Stimulated activated CD4-positive, alpha-beta T cell treated with anti-CD3 and anti-CD28 coated beads, Interleukin-2, amount 100 ng/mL, for 48 hours (primary cell): Measurements from ENCODE around the gene C3orf49.

ENCODE experiments used
- DNase-seq, 2 donors: peaks; one replicate each; pipeline ENCODE4 v3.0.0-alpha.2; 2020

The C3orf49 gene

DNA sequence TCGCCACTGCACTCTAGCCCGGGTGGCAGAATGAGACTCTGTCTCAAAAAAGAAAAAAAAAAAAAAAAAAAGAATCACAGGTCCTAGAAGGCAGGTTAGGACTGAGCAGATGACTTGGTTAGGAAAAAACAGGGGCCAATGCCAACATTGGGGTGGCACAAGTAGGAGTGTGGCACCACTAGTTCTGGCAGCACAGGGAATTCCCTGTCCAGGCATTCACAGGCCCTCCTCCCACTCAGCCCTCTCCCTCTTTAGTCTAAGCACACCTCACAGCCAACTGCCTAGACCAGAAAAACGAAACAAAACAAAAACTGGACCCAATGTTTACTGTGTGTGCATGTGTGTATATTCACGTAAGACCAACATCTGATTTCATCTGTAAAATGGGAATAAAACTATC lies 34.0 kb downstream of the C3orf49 start:
- DNase-seq: no peak

DNA sequence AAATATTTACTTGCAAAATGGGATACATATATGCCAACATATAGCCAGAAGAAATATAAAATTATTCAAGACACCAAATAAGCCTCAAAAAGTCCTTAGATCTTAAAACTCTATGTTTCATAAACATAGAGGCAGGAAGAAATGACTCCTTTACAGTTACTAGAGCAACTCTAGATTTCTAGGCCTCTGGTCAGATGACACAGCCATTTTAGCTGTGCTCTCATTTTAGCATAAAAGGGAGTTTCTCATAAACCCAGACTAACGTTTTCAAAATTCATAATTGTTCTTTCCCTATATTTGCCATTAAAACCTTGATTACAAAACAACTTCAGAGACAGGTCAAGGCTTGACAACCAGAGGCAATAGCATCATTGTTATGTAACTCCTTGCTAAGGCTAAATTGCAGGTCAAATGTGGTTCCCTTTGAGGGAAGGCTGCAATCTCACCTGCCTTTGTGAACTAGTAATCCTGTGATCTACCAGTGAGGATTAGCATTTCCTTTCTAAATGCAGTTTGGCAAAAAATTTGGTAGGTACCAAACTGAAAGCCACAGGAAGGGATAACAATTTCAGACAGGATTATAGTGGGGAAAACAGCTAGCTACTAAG lies 36.3 kb downstream of the C3orf49 start:
- no peak for DNase-seq

DNA sequence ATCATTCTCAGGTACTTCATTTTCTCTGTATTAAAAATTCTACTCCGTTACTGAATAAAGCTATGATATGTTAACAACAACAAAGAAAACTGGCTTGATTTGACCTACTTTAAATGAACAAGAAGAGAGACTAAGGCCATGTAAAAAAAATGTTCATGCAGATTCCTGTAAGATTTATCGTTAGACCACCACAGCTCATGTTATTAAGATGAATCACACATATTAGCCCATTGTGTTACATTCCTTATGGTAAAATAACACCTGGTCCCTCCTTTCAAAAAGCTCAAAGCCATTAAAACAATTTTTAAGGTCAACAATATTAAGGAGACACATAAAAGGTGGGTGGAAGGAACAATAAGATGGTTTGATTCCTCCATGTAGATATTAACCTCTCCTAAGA lies 38.2 kb downstream of the C3orf49 start:
- no peak for DNase-seq

DNA sequence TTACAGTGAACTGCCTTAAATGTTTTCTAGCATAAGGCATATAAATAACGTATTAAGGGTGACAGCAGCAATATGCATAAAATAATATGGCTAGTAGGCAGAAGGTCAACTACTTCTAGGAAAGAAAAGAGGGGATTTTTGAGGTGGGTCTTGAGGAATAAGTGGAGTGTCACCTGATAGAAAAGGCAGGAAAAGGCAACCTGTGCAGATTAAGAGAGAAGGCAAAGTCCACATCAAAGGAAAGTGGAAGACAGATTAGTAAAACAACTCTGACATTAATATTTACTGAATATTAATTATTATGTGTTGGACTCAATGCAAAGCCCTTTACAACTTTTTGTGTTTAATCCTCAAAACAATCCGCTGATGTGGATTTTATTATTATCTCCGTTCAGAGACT lies 41.7 kb downstream of the C3orf49 start:
- no peak for DNase-seq

DNA sequence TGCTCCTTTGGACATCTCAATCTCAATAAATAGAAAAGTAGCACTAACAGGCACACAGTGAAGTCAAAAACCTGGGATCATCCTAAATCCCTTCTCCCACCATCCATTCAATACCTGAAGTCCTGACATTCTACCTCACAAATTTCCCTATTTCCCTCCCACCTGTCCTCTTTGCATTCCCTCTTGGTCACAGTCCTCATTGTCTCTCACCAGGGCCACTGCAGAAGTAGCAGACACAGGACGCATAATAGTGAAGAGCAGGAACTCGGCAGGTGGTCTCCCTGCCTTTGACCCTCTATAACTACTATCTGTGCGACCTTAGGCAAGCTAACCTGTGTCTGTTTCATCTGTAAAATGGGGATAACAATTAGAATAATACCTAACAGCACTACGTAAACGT lies 42.2 kb downstream of the C3orf49 start:
- no peak for DNase-seq

DNA sequence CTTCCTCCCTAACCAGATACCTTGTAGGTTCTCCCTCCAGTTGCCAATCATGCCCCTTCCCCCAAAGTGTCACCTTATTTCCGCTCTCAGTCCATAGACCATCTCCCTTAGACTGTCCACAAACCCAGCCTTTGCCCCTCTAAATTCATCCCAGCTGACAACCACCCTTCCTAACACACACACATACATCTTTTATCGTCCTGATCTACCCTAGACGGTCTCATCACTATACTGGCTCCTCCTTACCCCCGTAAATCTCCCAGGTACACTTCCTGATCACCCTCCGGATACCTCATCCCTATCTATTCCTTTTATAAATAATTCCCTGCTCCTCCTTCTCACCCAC lies 43.7 kb downstream of the C3orf49 start:
- no peak for DNase-seq

DNA sequence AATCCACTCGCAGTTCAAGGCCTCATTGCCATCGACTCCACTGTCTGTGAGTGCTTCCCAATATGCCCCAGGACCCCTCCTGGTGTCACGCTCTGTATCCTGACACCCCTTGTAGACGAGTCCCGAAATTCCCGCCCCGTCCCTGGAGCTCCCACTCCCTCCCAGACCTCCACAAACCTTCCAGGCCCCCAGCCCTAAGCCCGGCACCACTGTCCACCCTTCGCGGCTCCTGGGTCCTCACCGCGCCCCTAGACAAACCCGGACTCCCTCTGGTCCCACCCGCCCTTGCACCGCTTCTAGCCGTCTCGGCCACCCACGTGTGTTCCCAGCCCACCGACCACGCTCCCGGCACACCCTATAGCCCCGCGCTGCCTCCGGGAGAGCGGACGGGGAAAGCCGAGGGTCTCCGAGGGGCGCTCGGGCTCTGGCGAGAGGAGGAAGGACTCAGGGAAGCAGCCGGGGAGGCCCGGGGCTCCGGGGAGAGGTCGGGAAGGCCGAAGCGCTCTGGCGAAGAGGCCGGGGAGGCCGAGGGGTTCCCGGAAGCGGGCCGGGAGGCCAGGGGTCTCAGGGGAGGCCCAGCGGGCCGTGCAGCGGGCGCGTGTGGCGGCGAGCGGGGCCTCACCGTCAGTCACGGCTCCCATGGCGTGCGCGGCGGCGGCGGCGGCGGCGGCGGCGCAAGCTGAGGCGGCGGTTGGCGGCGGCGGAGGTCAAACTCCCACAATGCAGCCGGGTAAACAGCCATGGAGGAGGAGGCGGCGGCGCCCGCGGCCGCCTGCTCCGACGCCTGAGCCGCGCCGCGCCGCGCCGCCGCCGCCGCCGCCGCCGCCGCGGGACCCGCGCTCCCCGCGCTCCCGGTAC lies 44.3 kb downstream of the C3orf49 start, which contains the start of the genes ATXN7 and THOC7:
ATXN7 (plus strand) TSS at position 718 of the 858 bp plus-strand sequence. CDS start 48,732 bp downstream, outside the sequence.
THOC7 (minus strand) TSS at position 656 of the 858 bp plus-strand sequence; CDS start at position 641, 15 bp downstream.
- peak; percentile 44 to 58 for DNase-seq

DNA sequence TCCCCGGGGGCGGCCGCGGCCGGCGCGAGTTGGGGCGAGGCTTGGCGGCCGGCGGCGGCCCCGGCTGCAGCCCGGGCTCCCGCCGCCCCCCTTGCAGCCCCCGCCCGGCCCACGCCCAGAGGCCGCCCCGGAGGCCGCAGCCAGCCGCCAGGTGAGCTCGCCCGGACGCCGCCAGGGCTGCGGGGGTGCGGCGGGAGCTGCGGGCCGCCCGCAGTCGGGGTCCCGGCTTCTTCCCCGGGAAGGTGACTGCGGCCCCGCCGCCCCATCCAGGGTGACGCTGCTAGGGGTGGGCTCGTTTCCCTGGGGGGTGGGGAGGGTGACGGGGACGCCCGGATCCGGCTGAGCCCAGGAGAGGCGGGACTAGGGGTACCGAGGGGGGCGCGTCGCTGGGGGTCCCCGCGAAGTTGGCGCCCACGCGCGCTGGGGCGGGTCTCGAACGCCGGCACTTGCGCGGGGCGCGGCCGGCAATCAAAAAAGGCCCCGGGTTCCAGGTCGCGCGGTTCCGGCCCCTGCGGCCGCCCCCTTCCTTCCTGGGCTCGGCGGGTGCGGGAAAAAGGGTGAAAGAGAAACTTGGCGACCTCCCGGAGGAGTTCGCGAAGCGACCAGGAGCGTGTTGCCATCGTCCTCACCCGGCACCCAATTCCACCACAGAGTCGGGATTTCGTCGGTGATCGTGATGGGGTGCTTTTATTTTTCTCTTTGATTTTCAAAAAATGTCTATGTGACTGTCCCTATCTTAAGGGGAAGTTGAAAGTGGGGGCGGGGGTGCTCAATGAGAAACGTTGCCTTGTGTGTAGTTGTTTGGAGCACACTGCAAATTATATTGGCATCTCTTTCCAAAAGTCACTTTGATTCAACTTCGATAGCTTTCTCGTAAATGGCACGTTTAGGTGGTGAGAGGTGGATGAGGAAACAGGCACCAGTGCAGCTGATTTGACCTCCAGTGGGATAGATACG lies 45.2 kb downstream of the C3orf49 start:
- DNase-seq: peak; percentile 19 to 36

DNA sequence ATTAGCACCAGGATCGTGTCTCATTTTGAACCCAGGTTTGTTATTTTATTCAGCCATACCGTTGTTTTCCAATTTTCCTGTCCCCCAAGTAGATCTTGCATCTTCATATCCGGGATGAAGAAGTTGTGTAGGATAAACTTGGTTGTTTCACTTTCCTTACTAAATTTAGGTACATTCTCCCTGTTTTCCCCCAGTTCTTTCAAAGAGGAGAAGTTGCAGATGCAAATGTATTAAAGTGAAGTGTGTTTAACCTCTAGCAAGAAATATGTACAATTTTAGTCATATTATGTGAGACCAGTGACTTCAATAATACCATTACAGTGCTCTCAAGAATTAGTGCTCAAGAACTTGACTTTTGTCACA lies 45.8 kb downstream of the C3orf49 start:
- no peak for DNase-seq

DNA sequence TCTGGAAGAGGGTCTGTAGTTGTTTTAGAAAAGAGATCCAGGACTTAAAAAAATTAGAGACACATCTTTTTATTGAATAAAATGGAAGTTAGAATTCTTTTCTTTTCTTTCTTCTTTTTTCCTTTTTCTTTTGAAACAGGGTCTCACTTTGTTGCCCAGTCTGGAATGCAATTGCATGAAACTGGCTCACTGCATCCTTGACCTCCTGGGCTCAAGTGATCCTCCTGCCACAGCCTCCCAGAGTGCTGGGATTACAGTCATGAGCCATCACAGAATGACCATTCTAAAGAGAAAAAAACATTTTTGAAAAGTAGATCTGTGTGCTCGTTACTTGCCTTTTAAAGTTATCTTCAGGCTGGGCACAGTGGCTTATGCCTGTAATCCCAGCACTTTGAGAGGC lies 48.1 kb downstream of the C3orf49 start:
- no peak for DNase-seq

DNA sequence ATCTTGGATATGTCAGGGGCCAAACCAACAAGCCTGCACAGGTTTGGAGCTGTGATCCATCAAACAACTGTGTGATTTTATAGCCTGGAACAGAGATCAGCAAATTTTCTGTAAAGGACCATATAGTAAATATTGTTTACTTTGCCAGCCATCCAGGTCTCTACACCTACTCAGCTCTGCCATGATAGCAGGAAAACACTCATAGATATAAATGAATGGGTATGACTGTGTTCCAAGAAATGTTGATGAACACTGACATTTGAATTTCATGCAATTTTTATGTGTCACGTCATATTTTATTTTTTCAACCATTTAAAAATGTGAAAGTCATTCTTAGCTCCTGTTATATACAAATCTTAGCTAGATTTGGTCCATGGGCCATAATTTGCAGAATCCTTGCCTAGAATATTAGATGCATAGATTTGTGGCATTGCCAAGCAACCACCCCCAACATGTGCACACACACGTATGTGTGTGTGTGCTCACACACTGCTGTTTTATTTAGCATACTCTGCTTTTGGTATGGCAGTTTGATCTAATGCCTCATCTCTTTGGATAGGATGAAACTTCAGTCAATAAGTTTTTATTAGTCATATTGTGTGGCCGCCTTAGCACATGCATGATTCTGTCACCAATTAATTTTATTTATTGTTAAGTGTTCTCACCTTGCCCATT lies 51.0 kb downstream of the C3orf49 start:
- no peak for DNase-seq

DNA sequence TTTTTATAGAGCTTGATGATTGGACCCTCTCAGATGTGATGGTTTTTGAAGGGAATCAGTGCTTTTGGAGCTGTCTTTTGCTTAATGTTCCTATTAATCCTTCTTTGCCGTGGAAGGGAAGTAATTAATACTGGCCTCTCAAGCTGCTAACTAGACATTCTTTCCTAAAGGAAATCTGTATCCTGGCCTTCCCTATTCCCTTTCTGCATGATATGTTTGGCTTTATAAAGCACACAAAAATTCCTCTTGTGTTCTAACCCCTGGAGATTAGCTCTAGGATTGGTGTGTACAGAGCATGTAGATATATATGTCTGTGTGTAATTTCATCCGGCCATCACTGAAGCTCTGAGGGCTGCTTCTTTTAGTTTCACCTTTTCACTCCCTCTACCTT lies 51.5 kb downstream of the C3orf49 start:
- DNase-seq: no peak

DNA sequence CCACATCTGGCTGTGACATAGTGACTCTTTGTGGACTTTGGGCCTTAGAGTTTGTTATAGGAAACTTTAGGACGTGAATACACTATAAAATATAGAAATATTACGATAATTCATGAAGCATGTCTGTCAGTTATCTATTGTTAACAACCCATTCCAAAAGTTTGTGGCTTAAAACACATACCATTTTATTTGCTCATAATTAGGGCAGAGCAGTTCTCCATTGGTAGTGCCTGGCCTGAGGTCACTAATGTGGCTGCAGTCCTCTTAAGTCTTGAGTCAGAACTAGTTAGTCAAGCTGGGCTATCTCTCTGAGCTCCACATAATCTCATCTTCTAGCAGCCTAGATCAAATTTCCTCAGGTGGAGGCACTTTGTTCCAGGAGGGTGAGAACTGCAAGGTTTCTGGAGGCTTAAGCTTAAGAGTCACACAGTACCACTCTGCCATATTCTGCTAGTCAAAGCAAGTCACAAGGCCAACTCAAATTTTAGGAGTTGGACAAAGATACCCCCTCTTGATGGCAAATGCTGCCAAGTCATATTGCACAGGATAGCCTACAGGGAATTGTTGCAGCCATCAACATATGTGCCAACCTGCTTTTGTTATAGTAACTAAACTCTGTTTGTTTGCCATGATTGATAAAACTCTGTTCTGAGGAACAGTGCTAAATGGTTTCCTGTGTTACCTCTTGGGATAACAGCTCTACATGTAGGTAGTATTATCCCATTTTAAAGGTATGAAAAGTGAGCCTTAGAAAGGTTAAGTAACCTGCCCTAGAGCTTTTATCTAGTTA lies 53.2 kb downstream of the C3orf49 start:
- no peak for DNase-seq

DNA sequence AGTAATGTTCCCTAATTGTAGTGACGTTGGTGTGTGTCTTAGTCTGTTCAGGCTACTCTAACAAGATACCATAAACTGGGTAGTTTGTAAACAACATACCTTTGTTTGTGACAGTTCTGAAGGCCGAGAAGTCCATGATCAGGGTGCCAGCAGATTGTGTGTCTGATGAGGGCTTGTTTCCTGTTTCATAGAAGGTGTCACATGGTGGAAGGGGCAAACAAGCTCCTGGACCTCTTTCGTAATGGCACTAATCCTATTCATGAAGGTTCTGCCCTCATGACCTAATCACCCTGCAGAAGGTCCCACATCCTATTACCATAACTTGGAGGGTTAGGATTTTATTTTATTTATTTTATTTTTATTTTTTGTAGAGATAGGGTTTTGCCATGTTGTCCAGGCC lies 55.7 kb downstream of the C3orf49 start:
- DNase-seq: no peak

DNA sequence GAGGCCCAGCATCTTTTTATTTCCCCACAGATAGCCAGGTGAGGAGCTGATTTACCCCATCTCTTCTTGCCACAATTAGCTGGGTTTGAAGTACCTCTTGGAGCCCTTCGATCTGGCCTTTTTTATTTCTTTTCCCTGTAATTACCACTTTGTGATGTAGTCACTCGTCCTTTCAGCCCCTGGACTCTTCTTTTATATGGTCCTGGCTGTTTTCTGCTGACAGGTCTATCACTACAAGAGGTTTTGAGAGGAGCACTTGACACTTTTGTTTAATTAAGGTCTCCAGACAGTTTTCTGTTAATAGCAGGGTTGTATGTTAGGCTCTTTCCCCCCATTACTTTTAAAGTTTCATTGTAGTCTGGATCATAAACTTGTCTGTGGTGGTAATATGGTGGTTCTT lies 56.4 kb downstream of the C3orf49 start:
- no peak for DNase-seq

DNA sequence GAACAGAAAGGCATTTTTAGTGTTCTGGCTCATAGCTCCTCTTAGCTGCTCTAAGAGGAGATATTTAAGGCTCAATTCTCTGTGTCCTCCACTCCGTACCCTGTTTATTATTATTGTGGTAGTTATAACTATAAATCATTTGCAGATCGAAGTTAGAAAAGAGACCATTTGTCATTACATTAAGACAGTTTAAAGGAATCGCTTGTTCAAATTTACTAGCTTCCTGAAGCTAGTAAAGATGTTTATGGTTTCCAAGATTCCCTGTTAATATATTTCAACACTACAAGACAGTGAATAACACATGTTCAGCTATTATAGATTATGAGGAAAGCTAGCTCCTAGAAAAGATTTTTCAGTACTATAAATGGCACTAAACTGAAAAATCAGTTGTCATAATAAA lies 57.2 kb downstream of the C3orf49 start:
- DNase-seq: no peak

DNA sequence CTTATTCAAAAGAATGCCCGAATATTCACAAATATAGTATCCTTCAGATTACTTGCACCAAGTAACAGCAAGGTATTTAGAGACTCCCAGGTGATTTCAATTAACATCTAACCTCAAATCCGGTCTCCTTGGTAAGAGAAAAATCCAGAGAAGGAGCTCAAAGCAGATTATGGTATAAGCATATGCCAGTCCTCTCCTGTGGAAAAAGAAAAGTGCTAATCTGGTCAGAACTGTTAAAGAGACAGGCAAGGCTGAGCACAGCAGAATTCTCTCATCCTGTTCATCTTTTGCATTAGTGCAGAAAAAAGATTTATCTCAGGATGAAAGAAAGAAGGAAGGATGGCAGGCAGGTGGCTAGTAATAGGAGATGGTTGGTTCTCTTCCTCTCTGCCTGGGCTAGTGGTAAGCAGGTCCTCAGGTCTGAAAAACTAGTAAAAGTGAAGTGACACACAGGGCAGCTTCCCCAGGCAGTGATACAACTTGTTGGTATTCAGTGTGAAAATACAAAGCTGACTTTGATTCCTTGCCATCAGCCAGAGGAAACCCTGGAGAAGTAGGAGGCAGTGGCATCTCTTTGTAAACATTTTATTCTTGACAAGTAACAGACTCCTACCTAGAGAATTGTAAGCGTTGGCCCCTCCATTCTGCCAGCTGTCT lies 58.8 kb downstream of the C3orf49 start:
- no peak for DNase-seq

DNA sequence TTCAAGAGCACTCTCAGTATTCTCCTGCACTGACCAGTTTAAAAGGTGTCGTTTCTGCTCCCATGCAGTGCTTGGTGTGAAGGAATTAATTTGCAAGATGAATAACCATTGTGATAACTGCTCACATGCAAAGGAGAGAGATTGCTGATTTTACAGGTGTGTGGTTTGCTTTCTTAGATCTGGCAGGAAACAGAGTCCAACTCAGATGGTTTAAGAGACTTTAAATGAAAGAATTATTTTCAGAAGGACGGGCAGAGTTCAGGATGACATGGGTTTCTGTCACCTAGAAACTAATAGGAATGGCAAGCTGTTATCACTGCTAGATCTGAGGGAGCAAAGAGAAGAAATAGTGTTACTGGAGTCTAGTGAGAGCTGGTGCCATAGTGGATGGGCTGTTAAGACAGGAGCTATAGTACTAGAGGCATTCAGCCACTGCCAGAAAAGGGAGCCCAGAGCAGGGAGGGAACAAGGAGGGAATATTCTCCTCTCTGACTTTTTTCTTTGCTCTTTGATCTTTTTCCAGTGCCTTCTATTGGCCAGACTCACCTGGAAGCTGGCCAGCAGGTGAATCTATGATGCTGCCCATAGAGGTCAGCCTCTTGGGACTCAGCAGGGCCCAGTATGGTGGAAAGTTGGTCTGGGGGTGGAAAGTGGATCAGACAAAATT lies 59.4 kb downstream of the C3orf49 start:
- no peak for DNase-seq

DNA sequence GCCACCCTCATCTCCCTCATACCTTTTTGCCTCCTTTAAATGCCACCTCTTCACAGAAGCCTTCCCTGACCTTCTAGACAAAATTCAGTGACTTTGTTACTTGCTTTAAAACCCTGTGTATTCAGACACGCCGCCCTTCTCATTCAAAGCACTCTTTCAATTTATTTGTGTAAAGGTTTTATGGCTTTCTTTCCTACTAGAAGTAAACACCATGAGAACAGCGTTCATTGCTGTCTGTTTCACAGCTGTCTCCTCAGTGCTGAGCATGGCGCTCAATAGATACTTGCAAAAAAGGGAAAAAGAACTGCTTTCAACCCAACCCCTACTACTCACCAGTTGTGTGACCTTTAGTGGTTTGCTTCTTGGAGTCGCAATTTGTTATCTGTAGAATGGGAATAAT lies 61.6 kb downstream of the C3orf49 start:
- no peak for DNase-seq

DNA sequence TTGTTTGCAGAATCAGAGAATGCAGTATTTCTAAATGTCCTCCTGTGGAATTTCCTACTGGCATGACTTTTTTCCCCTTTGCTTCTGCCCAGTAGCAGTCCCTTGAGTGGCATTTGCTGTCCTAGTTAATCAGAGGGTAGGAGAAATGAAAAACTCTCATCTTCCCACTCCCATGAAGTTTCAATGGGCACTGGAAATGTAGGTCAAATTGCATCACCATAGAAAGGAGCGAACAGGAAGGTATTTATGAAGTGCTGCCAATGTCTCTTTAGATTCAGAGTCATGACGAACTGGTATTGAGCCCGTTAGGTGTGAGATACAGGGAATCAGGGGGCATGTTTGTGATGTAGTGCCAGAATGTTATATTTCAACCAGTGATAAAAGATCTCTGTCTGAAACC lies 67.8 kb downstream of the C3orf49 start:
- no peak for DNase-seq

DNA sequence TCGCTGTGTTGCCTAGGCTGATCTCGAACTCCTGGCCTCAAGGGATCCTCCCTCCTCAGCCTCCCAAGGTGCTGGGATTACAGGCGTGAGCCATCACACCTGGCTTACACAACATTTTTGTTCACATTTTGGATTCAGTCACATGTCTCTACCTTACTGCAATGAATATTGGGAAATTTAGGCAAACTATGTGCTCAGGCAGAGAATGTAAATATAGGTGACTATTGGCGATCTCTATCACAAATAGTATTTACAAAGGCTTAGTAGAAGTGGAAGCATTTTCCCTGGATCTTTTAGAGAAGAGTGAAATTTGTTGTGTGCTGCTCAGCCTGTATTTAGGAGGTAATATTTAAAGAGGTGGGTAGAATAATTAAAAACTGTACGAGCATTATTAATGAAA lies 72.4 kb downstream of the C3orf49 start:
- no peak for DNase-seq
